ENCODE data around the gene PLK5. TPM values are rescaled to one million over a fixed set of nuclear protein-coding genes. Genes with fewer than 3 reads are reported as not detected.

PLK5 gene
- total RNA-seq, 2 donors from 2014 or later: not detected

GRCh38 chr19:1551068-1552040 lies 27.5 kb downstream of the PLK5 start:
- H3K4me1 Mint-ChIP-seq (ENCODE audit: low read depth): no peaks in the 10 kb centered on the region
- ATAC-seq (replicated peaks in 1 of 2) (no peak), DNase-seq (no peak)
- peaks cover 0 to 2% of the 10 kb centered on the region in 2 donors for H3K9me3 Mint-ChIP-seq
- no peaks in the 10 kb centered on the region for H3K36me3 Mint-ChIP-seq (ENCODE audit: insufficient read depth in 2 of 2)
- H3K27me3 Mint-ChIP-seq (ENCODE audit: low read depth): peaks cover 6% of the 10 kb centered on the region
- H3K4me3 Mint-ChIP-seq: no peak overlapping the region
- no peak overlapping the region for H3K27ac Mint-ChIP-seq

- peaks cover 6% of the 10 kb centered on the region for H3K27me3 Mint-ChIP-seq (ENCODE audit: low read depth)
Measured at GRCh38 chr19:1553415-1553814, 29.5 kb downstream of the PLK5 start.

GRCh38 chr19:1554968-1555367 lies 31.1 kb downstream of the PLK5 start:
- H3K36me3 Mint-ChIP-seq (ENCODE audit: insufficient read depth in 2 of 2): no peaks in the 10 kb centered on the region
- no peaks in the 10 kb centered on the region for H3K4me1 Mint-ChIP-seq (ENCODE audit: low read depth)
- no peak overlapping the region for H3K27ac Mint-ChIP-seq
- H3K27me3 Mint-ChIP-seq (ENCODE audit: low read depth): peaks cover 6% of the 10 kb centered on the region
- H3K9me3 Mint-ChIP-seq: peaks cover 0 to 2% of the 10 kb centered on the region in 2 donors
- DNase-seq (no peak), ATAC-seq (replicated peaks in 1 of 2) (no peak)
- H3K4me3 Mint-ChIP-seq: no peak overlapping the region

More at GRCh38 chr19:1553415-1553814, 29.5 kb downstream of the PLK5 start:
- Mint-ChIP-seq H3K4me3 (no peak overlapping the region), H3K4me1 (ENCODE audit: low read depth) (no peaks in the 10 kb centered on the region), H3K36me3 (ENCODE audit: insufficient read depth in 2 of 2) (no peaks in the 10 kb centered on the region), H3K27ac (no peak overlapping the region), H3K9me3 (peaks cover 0 to 2% of the 10 kb centered on the region in 2 donors)
- DNase-seq: no peak
- ATAC-seq (replicated peaks in 1 of 2): no peak

GRCh38 chr19:1555487-1556389 lies 31.9 kb downstream of the PLK5 start:
- H3K4me3 Mint-ChIP-seq: no peak overlapping the region
- DNase-seq (no peak), ATAC-seq (replicated peaks in 1 of 2) (no peak)
- peaks cover 6% of the 10 kb centered on the region for H3K27me3 Mint-ChIP-seq (ENCODE audit: low read depth)
- no peaks in the 10 kb centered on the region for H3K36me3 Mint-ChIP-seq (ENCODE audit: insufficient read depth in 2 of 2)
- H3K27ac Mint-ChIP-seq: no peak overlapping the region
- no peaks in the 10 kb centered on the region for H3K4me1 Mint-ChIP-seq (ENCODE audit: low read depth)
- no peaks in the 10 kb centered on the region for H3K9me3 Mint-ChIP-seq

- Mint-ChIP-seq H3K36me3 (ENCODE audit: insufficient read depth in 2 of 2) (no peaks in the 10 kb centered on the region), H3K4me3 (no peak overlapping the region), H3K9me3 (no peaks in the 10 kb centered on the region), H3K27ac (no peak overlapping the region), H3K4me1 (ENCODE audit: low read depth) (no peaks in the 10 kb centered on the region), H3K27me3 (ENCODE audit: low read depth) (peaks cover 6% of the 10 kb centered on the region)
- no peak for ATAC-seq (replicated peaks in 1 of 2)
- no peak for DNase-seq
Measured at GRCh38 chr19:1556390-1557070, 32.7 kb downstream of the PLK5 start.

GRCh38 chr19:1558552-1558951 lies 34.7 kb downstream of the PLK5 start:
- H3K4me3 Mint-ChIP-seq: no peak overlapping the region
- H3K27ac Mint-ChIP-seq: no peak overlapping the region
- no peak for DNase-seq
- H3K9me3 Mint-ChIP-seq: no peaks in the 10 kb centered on the region
- H3K36me3 Mint-ChIP-seq (ENCODE audit: insufficient read depth in 2 of 2): no peaks in the 10 kb centered on the region
- no peaks in the 10 kb centered on the region for H3K27me3 Mint-ChIP-seq (ENCODE audit: low read depth)
- no peak for ATAC-seq (replicated peaks in 1 of 2)
- no peaks in the 10 kb centered on the region for H3K4me1 Mint-ChIP-seq (ENCODE audit: low read depth)

- Mint-ChIP-seq H3K9me3 (no peaks in the 10 kb centered on the region), H3K4me1 (ENCODE audit: low read depth) (no peaks in the 10 kb centered on the region), H3K27me3 (ENCODE audit: low read depth) (no peaks in the 10 kb centered on the region), H3K4me3 (no peak overlapping the region), H3K27ac (no peak overlapping the region), H3K36me3 (ENCODE audit: insufficient read depth in 2 of 2) (no peaks in the 10 kb centered on the region)
- no peak for ATAC-seq (replicated peaks in 1 of 2)
- no peak for DNase-seq
Measured at GRCh38 chr19:1560286-1560882, 36.5 kb downstream of the PLK5 start.

GRCh38 chr19:1561236-1561842 lies 37.5 kb downstream of the PLK5 start:
- H3K9me3 Mint-ChIP-seq: no peaks in the 10 kb centered on the region
- no peaks in the 10 kb centered on the region for H3K27me3 Mint-ChIP-seq (ENCODE audit: low read depth)
- no peak overlapping the region for H3K4me3 Mint-ChIP-seq
- H3K27ac Mint-ChIP-seq: no peak overlapping the region
- H3K4me1 Mint-ChIP-seq (ENCODE audit: low read depth): no peaks in the 10 kb centered on the region
- ATAC-seq (replicated peaks in 1 of 2) (no peak), DNase-seq (no peak)
- no peaks in the 10 kb centered on the region for H3K36me3 Mint-ChIP-seq (ENCODE audit: insufficient read depth in 2 of 2)

GRCh38 chr19:1563251-1563650 lies 39.4 kb downstream of the PLK5 start:
- H3K27ac Mint-ChIP-seq: no peak overlapping the region
- no peak overlapping the region for H3K4me3 Mint-ChIP-seq
- ATAC-seq (replicated peaks in 1 of 2): no peak
- no peak for DNase-seq
- H3K4me1 Mint-ChIP-seq (ENCODE audit: low read depth): no peaks in the 10 kb centered on the region
- no peaks in the 10 kb centered on the region for H3K9me3 Mint-ChIP-seq
- H3K27me3 Mint-ChIP-seq (ENCODE audit: low read depth): no peaks in the 10 kb centered on the region
- no peaks in the 10 kb centered on the region for H3K36me3 Mint-ChIP-seq (ENCODE audit: insufficient read depth in 2 of 2)

- Mint-ChIP-seq H3K27ac (no peak overlapping the region), H3K36me3 (ENCODE audit: insufficient read depth in 2 of 2) (no peaks in the 10 kb centered on the region), H3K9me3 (no peaks in the 10 kb centered on the region), H3K27me3 (ENCODE audit: low read depth) (peaks cover 13% of the 10 kb centered on the region), H3K4me1 (ENCODE audit: low read depth) (peaks cover 7% of the 10 kb centered on the region), H3K4me3 (peak overlapping the region in 1 of 2 donors; percentile 34)
- DNase-seq (no peak), ATAC-seq (replicated peaks in 1 of 2) (no peak)
Measured at GRCh38 chr19:1566392-1567115, 42.7 kb downstream of the PLK5 start.

- no peak overlapping the region for H3K27ac Mint-ChIP-seq
Measured at GRCh38 chr19:1567116-1567847, 43.4 kb downstream of the PLK5 start.

More at GRCh38 chr19:1567116-1567847, 43.4 kb downstream of the PLK5 start:
- Mint-ChIP-seq H3K27me3 (ENCODE audit: low read depth) (peaks cover 13% of the 10 kb centered on the region), H3K4me1 (ENCODE audit: low read depth) (peaks cover 7% of the 10 kb centered on the region), H3K9me3 (no peaks in the 10 kb centered on the region), H3K36me3 (ENCODE audit: insufficient read depth in 2 of 2) (no peaks in the 10 kb centered on the region), H3K4me3 (peak overlapping the region; percentile 34 to 49)
- DNase-seq (peak in 1 of 2 donors; percentile 25), ATAC-seq (replicated peaks in 1 of 2) (peak in 1 of 2 donors; percentile 16)

Data from activated T-cell treated with anti-CD3 and anti-CD28 coated beads, Interleukin-2, amount 50 U/mL, for 72 hours (primary cell).